DMS53 (cell line): ENCODE data around the gene CDH4.
"Not testable (repeated sequence)": the region's sequence is repeated elsewhere in the genome, so short reads cannot be mapped to it uniquely, and the experiment has no call there.

Experiments used
- DNase-seq: peaks from one replicate; lab custom pipeline; 2025; lab: John Stamatoyannopoulos, UW

The CDH4 gene

GRCh38 chr20:61459266-61459665, 207.2 kb downstream of the CDH4 start:
- no peak for DNase-seq

- DNase-seq = no peak
Measured at GRCh38 chr20:61459705-61460104, 207.6 kb downstream of the CDH4 start.

- no peak for DNase-seq
Measured at GRCh38 chr20:61460261-61461052, 208.4 kb downstream of the CDH4 start.

- DNase-seq = no peak
Measured at GRCh38 chr20:61461461-61461860, 209.4 kb downstream of the CDH4 start.

- DNase-seq = no peak
Measured at GRCh38 chr20:61464307-61465303, 212.5 kb downstream of the CDH4 start.

- no peak for DNase-seq
Measured at GRCh38 chr20:61475729-61476128, 223.7 kb downstream of the CDH4 start.

GRCh38 chr20:61476956-61477355, 224.9 kb downstream of the CDH4 start:
- no peak for DNase-seq

GRCh38 chr20:61477451-61477861, 225.4 kb downstream of the CDH4 start:
- no peak for DNase-seq

- no peak for DNase-seq
Measured at GRCh38 chr20:61478094-61478493, 226.0 kb downstream of the CDH4 start.

- no peak for DNase-seq
Measured at GRCh38 chr20:61478611-61479305, 226.7 kb downstream of the CDH4 start.

- DNase-seq = not testable (repeated sequence)
Measured at GRCh38 chr20:61479433-61479832, 227.4 kb downstream of the CDH4 start.

GRCh38 chr20:61480158-61480825, 228.2 kb downstream of the CDH4 start:
- DNase-seq = no peak

- DNase-seq = no peak
Measured at GRCh38 chr20:61482056-61482887, 230.2 kb downstream of the CDH4 start.

GRCh38 chr20:61482901-61483300, 230.8 kb downstream of the CDH4 start:
- DNase-seq = no peak

GRCh38 chr20:61483336-61484067, 231.4 kb downstream of the CDH4 start:
- no peak for DNase-seq

GRCh38 chr20:61486198-61486597, 234.1 kb downstream of the CDH4 start:
- no peak for DNase-seq

GRCh38 chr20:61487346-61487996, 235.4 kb downstream of the CDH4 start:
- no peak for DNase-seq

- DNase-seq = no peak
Measured at GRCh38 chr20:61487997-61488371, 235.9 kb downstream of the CDH4 start.

- DNase-seq = no peak
Measured at GRCh38 chr20:61490721-61491120, 238.7 kb downstream of the CDH4 start.

GRCh38 chr20:61492065-61492464, 240.0 kb downstream of the CDH4 start:
- DNase-seq = no peak
